Left lung (tissue), 10 donors: ENCODE data around the gene MED27. TPM values are rescaled to one million over a fixed set of nuclear protein-coding genes. Genes with fewer than 3 reads are reported as not detected.
A peak's percentile ranks its signal among the peaks of the same experiment; 100 is the strongest.

Experiments
- ATAC-seq: fragments of 200-7000 bp; cut with Tn5 transposase; one replicate; pipeline ENCODE4 v1.9.1; 2020; ENCODE audit warnings: moderate library complexity
- DNase-seq, 4 donors: peaks; one replicate each; pipeline ENCODE4 v3.0.0-alpha.2; 2013 to 2020
- H3K27ac ChIP-seq, 2 donors: fragments of 200-600 bp; sonication (generic) in 1 of 2; one replicate each; pipeline versions ENCODE4 v1.5.0 to v1.8.0; 2020 to 2021
- H3K27me3 ChIP-seq, 2 donors: fragments of 200-600 bp; sonication (generic) in 1 of 2; one replicate each; pipeline versions ENCODE4 v1.5.0 to v1.8.0; 2020 to 2021
- H3K36me3 ChIP-seq, 2 donors: fragments of 200-600 bp; sonication (generic) in 1 of 2; one replicate each; pipeline versions ENCODE4 v1.5.0 to v1.8.0; 2020 to 2021
- H3K4me1 ChIP-seq, 2 donors: fragments of 200-600 bp; one replicate each; pipeline ENCODE4 v1.8.0; 2021
- H3K4me3 ChIP-seq, 2 donors: fragments of 200-600 bp; sonication (generic) in 1 of 2; one replicate each; pipeline versions ENCODE4 v1.5.0 to v1.8.0; 2020 to 2021; ENCODE audit warnings: mild to moderate bottlenecking in 1 of 2
- H3K9me3 ChIP-seq, 2 donors: fragments of 200-600 bp; sonication (generic) in 1 of 2; one replicate each; pipeline versions ENCODE4 v1.5.0 to v1.8.0; 2020 to 2021
- intact Hi-C, 2 donors: fragments of 100-400 bp; cut with DNase I; formaldehyde crosslinking; loops; one replicate each; pipeline versions ENCODE4 v1.11.2 to v1.14.2; 2022
- polyA plus RNA-seq, 6 donors: library from polyadenylated mRNA; unstranded; fragments of 120-200 nt; gene quantifications; one replicate each; pipeline ENCODE4 v1.2.1, GENCODE V29; 2013; ENCODE audit not compliant: insufficient read length in 6 of 6
- total RNA-seq, 2 donors: library from RNA; stranded (reverse); fragmentation: NEBNext Ultra II Directional; extraction: Animal tissue kit (Norgen Biotek cat#: 25700); gene quantifications; one replicate each; pipeline ENCODE4 v1.2.1, GENCODE V29; 2021
- TF ChIP-seq, protein P1 (sequence below), 2 donors: fragments of 200-600 bp; sonication (generic) in 1 of 2; IDR thresholded peaks; one replicate each; pipeline versions ENCODE4 v1.5.0 to v1.8.0; 2021; ENCODE audit warnings: antibody characterized with exemption in 2 of 2
- donor health status: DM: no; HTN: yes; CAD: no.
- donor health status: DM: no; HTN: no; CAD: no.

The MED27 gene
- total and polyA plus RNA-seq, 8 donors: 12.5 to 18.6 (median 16.7) TPM

DNA sequence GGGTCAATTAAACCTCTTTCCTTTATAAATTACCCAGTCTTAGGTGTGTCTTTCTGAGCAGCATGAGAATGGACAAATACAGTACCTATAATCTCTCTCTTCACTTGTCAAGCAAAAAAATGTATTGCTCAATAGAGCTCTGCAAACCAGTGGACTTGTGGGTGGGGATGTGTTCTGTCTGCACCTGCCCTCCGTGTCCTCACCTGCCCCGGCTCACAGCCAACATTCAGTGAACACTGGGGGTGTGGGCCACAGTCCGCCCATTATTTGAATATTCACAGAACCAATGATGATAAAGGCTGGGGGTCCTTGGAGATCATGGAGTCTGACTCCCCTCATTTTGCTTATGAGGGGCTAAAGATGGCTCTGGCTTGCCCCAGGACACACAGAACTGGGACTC, 36.9 kb upstream of the MED27 start:
- Histone ChIP-seq H3K4me3 (no peak overlapping the region), H3K9me3 (no peaks in the 10 kb centered on the region), H3K27me3 (peaks cover 4 to 68% of the 10 kb centered on the region in 2 donors), H3K27ac (no peak overlapping the region), H3K4me1 (no peaks in the 10 kb centered on the region), H3K36me3 (no peaks in the 10 kb centered on the region)
- intact Hi-C loops: no loop called here
- ATAC-seq: no peak
- TF ChIP-seq, protein P1, sequence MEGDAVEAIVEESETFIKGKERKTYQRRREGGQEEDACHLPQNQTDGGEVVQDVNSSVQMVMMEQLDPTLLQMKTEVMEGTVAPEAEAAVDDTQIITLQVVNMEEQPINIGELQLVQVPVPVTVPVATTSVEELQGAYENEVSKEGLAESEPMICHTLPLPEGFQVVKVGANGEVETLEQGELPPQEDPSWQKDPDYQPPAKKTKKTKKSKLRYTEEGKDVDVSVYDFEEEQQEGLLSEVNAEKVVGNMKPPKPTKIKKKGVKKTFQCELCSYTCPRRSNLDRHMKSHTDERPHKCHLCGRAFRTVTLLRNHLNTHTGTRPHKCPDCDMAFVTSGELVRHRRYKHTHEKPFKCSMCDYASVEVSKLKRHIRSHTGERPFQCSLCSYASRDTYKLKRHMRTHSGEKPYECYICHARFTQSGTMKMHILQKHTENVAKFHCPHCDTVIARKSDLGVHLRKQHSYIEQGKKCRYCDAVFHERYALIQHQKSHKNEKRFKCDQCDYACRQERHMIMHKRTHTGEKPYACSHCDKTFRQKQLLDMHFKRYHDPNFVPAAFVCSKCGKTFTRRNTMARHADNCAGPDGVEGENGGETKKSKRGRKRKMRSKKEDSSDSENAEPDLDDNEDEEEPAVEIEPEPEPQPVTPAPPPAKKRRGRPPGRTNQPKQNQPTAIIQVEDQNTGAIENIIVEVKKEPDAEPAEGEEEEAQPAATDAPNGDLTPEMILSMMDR (IDR thresholded peaks at IDR 0.05): no peak
- DNase-seq: no peak

- H3K27ac ChIP-seq: no peak overlapping the region
- intact Hi-C loops: no loop called here
- ATAC-seq: peak; percentile 97
- TF ChIP-seq, protein P1 (IDR thresholded peaks at IDR 0.05): no peak
- no peaks in the 10 kb centered on the region for H3K4me1 ChIP-seq
- H3K27me3 ChIP-seq: peaks cover 0 to 64% of the 10 kb centered on the region in 2 donors
- H3K36me3 ChIP-seq: no peaks in the 10 kb centered on the region
- DNase-seq: peak; percentile 56 to 88 (median 72)
- H3K4me3 ChIP-seq: no peak overlapping the region
- no peaks in the 10 kb centered on the region for H3K9me3 ChIP-seq
Measured at GRCh38 chr9:132114102-132114707, 34.5 kb upstream of the MED27 start.

DNA sequence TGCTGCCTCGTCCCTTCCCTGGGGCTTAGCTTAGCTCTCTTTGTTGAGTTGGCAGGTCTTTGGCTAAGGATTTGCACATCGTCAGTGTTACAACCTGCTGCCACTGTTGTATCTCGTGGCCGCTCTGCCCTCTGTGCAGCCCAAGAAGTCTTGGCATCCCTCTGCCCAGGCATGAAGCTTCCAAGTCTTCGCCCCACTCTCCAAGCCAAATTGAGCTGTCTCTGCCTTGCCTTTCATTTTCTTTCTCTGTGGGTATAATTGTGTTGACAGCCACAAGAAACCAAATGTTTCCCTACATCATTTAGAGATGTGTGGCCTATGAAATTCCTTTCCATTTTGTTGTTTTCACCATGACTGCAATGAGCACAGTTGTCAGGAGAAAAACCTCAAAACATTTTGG, 29.6 kb upstream of the MED27 start:
- DNase-seq: no peak
- no peaks in the 10 kb centered on the region for H3K36me3 ChIP-seq
- intact Hi-C loops: loop anchor here in 1 of 2 donors (10.0 kb wide), 1 partner anchor 56 kb away; the partner anchor contains the start of gene NTNG2
- H3K4me1 ChIP-seq: no peaks in the 10 kb centered on the region
- TF ChIP-seq, protein P1 (IDR thresholded peaks at IDR 0.05): no peak
- H3K27me3 ChIP-seq: peaks cover 0 to 65% of the 10 kb centered on the region in 2 donors
- no peak for ATAC-seq
- no peak overlapping the region for H3K27ac ChIP-seq
- no peaks in the 10 kb centered on the region for H3K9me3 ChIP-seq
- H3K4me3 ChIP-seq: no peak overlapping the region

DNA sequence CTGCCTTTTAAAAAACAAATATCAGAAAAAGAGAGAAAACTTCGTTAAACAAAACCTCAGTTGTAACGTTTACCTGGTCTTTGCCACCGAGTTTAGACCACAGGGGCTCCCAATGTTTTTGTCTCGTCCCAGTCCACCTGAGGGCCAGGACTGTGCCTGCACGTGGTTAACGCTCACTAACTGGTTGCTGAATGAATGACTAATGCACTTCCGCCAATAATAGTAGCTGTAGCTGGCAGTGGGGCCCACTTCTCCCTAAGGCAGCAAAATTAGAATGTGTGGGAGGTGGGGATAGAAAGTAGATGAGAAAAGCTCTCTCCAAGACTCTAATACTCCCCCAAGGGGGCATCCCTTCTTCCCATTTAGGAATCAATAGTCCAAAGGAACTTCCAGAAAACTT, 29.1 kb upstream of the MED27 start:
- intact Hi-C loops: loop anchor here in 1 of 2 donors (10.0 kb wide), 1 partner anchor 56 kb away; the partner anchor contains the start of gene NTNG2
- no peaks in the 10 kb centered on the region for H3K4me1 ChIP-seq
- no peak overlapping the region for H3K27ac ChIP-seq
- ATAC-seq (no peak), DNase-seq (no peak)
- H3K4me3 ChIP-seq: no peak overlapping the region
- TF ChIP-seq, protein P1 (IDR thresholded peaks at IDR 0.05): no peak
- no peaks in the 10 kb centered on the region for H3K9me3 ChIP-seq
- peaks cover 0 to 60% of the 10 kb centered on the region in 2 donors for H3K27me3 ChIP-seq
- no peaks in the 10 kb centered on the region for H3K36me3 ChIP-seq

- no peaks in the 10 kb centered on the region for H3K4me1 ChIP-seq
- intact Hi-C loops: loop anchor here in 1 of 2 donors (10.0 kb wide), 1 partner anchor 65 kb away; the partner anchor contains the start of gene NTNG2
- no peaks in the 10 kb centered on the region for H3K36me3 ChIP-seq
Measured at GRCh38 chr9:132099741-132100407, 20.2 kb upstream of the MED27 start.

More at GRCh38 chr9:132099741-132100407, 20.2 kb upstream of the MED27 start:
- DNase-seq (no peak), ATAC-seq (no peak)
- Histone ChIP-seq H3K9me3 (peaks cover 0 to 2% of the 10 kb centered on the region in 2 donors), H3K27ac (no peak overlapping the region), H3K4me3 (no peak overlapping the region), H3K27me3 (peaks cover 0 to 25% of the 10 kb centered on the region in 2 donors)
- TF ChIP-seq, protein P1 (IDR thresholded peaks at IDR 0.05): no peak
